GM12891 (cell line): Measurements from ENCODE around the gene FAM131B.

Experiments used
- POLR2A ChIP-seq: IDR thresholded peaks from 2 replicates; pipeline ENCODE4 v1.6.1; 2011; ENCODE audit warnings: low read depth, low read length, control low read depth
- POLR2AphosphoS5 ChIP-seq: IDR thresholded peaks from 2 replicates; pipeline ENCODE4 v1.6.1; 2011; ENCODE audit warnings: low read depth, low read length, control low read depth
- POU2F2 ChIP-seq: IDR thresholded peaks from 2 replicates; pipeline ENCODE4 v1.6.1; 2011; ENCODE audit warnings: low read depth, mild to moderate bottlenecking, control low read depth, low read length, moderate library complexity
- TAF1 ChIP-seq: IDR thresholded peaks from 2 replicates; pipeline ENCODE4 v1.6.1; 2011; ENCODE audit warnings: low read depth, low read length, control low read depth

GRCh38 chr7:143391462-143392404 is 29.2 kb upstream of the FAM131B start:
- no peak for TF ChIP-seq POLR2A
- TF ChIP-seq POU2F2, result no peak
- TF ChIP-seq POLR2AphosphoS5, result peak; percentile 28; the same call in 1 of the 2 replicates
- TF ChIP-seq TAF1, result no peak
